IMR-90 (cell line): ENCODE results near the gene YIPF3. TPM values are rescaled to one million over a fixed set of nuclear protein-coding genes. Genes with fewer than 3 reads are reported as not detected.

Experiments used
- ATAC-seq: fragments of 200-7000 bp; cut with Tn5 transposase; 2 replicates; pipeline ENCODE4 v1.9.1; 2020; ENCODE audit warnings: low read depth, mild to moderate bottlenecking, moderate library complexity
- BruUV-seq: library from RNA; stranded (reverse); fragments of 400-500 nt; replicated peaks from 2 replicates; lab custom pipeline; 2021; lab: Mats Ljungman, UMichigan
- CTCF ChIA-PET: fragments of 300-600 bp; formaldehyde crosslinking; extraction: SDS; loops from one replicate; lab custom pipeline; 2021; ENCODE audit warnings: antibody characterized with exemption; lab: Yijun Ruan, JAX
- POLR2A ChIA-PET: fragments of 300-600 bp; sonication (Branson Sonifier 250); formaldehyde crosslinking; loops from one replicate; lab custom pipeline; 2022; ENCODE audit warnings: antibody characterized with exemption; ENCODE audit not compliant: unreplicated experiment; lab: Charles Lee
- DNase-seq: peaks from one replicate; pipeline ENCODE4 v3.0.0; 2013
- H2AFZ ChIP-seq: replicated peaks from 2 replicates; pipeline ENCODE3; 2013; ENCODE audit warnings: low read length, mild to moderate bottlenecking; ENCODE audit not compliant: poor library complexity
- H2AK5ac ChIP-seq: 2 replicates; pipeline ENCODE4 v1.6.1; 2013; ENCODE audit warnings: low read depth, low read length, inconsistent platforms
- H2AK9ac ChIP-seq: replicated peaks from 2 replicates; pipeline ENCODE3; 2013; ENCODE audit warnings: mild to moderate bottlenecking, low read depth, low read length, moderate library complexity; ENCODE audit not compliant: poor library complexity
- H2BK120ac ChIP-seq: 2 replicates; pipeline ENCODE4 v1.6.1; 2013; ENCODE audit warnings: low read depth, low read length, inconsistent platforms
- H2BK15ac ChIP-seq: 3 replicates; pipeline ENCODE4 v1.6.1; 2013; ENCODE audit warnings: low read depth, low read length, inconsistent platforms
- H2BK20ac ChIP-seq: 2 replicates; pipeline ENCODE4 v1.6.1; 2013; ENCODE audit warnings: low read depth, mild to moderate bottlenecking, inconsistent platforms, low read length, moderate library complexity
- H2BK5ac ChIP-seq: 2 replicates; pipeline ENCODE4 v1.6.1; 2013; ENCODE audit warnings: mild to moderate bottlenecking, low read depth, low read length, inconsistent platforms; ENCODE audit not compliant: poor library complexity, severe bottlenecking
- H3K14ac ChIP-seq: replicated peaks from 2 replicates; pipeline ENCODE4 v1.6.1; 2013; ENCODE audit warnings: low read depth, low read length, inconsistent platforms
- H3K18ac ChIP-seq: 2 replicates; pipeline ENCODE4 v1.6.1; 2013; ENCODE audit warnings: low read depth, low read length, control low read depth
- H3K23ac ChIP-seq: 2 replicates; pipeline ENCODE4 v1.6.1; 2013; ENCODE audit warnings: low read depth, low read length, inconsistent platforms
- H3K27ac ChIP-seq: 2 replicates; pipeline ENCODE4 v1.5.1; 2013; ENCODE audit warnings: mild to moderate bottlenecking, control low read depth, low read length; ENCODE audit not compliant: insufficient read depth
- H3K27me3 ChIP-seq: 2 replicates; pipeline ENCODE4 v1.6.1; 2013; ENCODE audit warnings: low read length; ENCODE audit not compliant: control insufficient read depth, insufficient read depth
- H3K36me3 ChIP-seq: 2 replicates; pipeline ENCODE4 v1.6.1; 2013; ENCODE audit warnings: low read length, mixed read lengths; ENCODE audit not compliant: control insufficient read depth, insufficient read depth
- H3K4ac ChIP-seq: 2 replicates; pipeline ENCODE4 v1.6.1; 2013; ENCODE audit warnings: low read depth, low read length, inconsistent platforms
- H3K4me1 ChIP-seq: 2 replicates; pipeline ENCODE4 v1.6.1; 2013; ENCODE audit warnings: low read length, mixed read lengths; ENCODE audit not compliant: control insufficient read depth, insufficient read depth
- H3K4me2 ChIP-seq: 2 replicates; pipeline ENCODE4 v1.6.1; 2013; ENCODE audit warnings: low read depth, mild to moderate bottlenecking, control low read depth, low read length, moderate library complexity
- H3K4me3 ChIP-seq: 2 replicates; pipeline ENCODE4 v1.5.1; 2013; ENCODE audit warnings: low read depth, mild to moderate bottlenecking, control low read depth, low read length, moderate library complexity; ENCODE audit not compliant: insufficient read depth
- H3K56ac ChIP-seq: 2 replicates; pipeline ENCODE4 v1.6.1; 2013; ENCODE audit warnings: low read length, inconsistent platforms; ENCODE audit not compliant: insufficient read depth; ENCODE audit errors: extremely low read depth
- H3K79me1 ChIP-seq, 2 experiments: 2 replicates each; pipeline ENCODE4 v1.6.1; 2013; ENCODE audit warnings: low read length in 2 of 2, inconsistent platforms in 1 of 2, low read depth in 1 of 2
- H3K9ac ChIP-seq: 2 replicates; pipeline ENCODE4 v1.6.1; 2013; ENCODE audit warnings: low read depth, low read length, control low read depth
- H3K9me1 ChIP-seq: 2 replicates; pipeline ENCODE4 v1.6.1; 2013; ENCODE audit warnings: low read length, inconsistent platforms; ENCODE audit not compliant: insufficient read depth
- H3K9me3 ChIP-seq: 2 replicates; pipeline ENCODE4 v1.6.1; 2013; ENCODE audit warnings: low read length; ENCODE audit not compliant: control insufficient read depth, insufficient read depth
- H4K20me1 ChIP-seq: 2 replicates; pipeline ENCODE4 v1.6.1; 2013; ENCODE audit warnings: low read length, inconsistent platforms; ENCODE audit not compliant: insufficient read depth
- H4K5ac ChIP-seq: 2 replicates; pipeline ENCODE4 v1.6.1; 2013; ENCODE audit warnings: mild to moderate bottlenecking, low read depth, low read length, control low read depth
- H4K8ac ChIP-seq, 2 experiments: 2 replicates each; pipeline ENCODE4 v1.6.1; 2013; ENCODE audit warnings: low read depth in 2 of 2, low read length in 2 of 2, control low read depth in 1 of 2, inconsistent platforms in 1 of 2
- H4K91ac ChIP-seq: 2 replicates; pipeline ENCODE4 v1.6.1; 2013; ENCODE audit warnings: low read depth, low read length, inconsistent platforms; ENCODE audit not compliant: insufficient read depth
- BHLHE40 ChIP-seq: fragments of 150-350 bp; IDR thresholded peaks from 2 replicates; pipeline ENCODE4 v1.6.1; 2016; ENCODE audit warnings: mild to moderate bottlenecking, low read depth, low read length
- CEBPB ChIP-seq: IDR thresholded peaks from 2 replicates; pipeline ENCODE4 v1.6.1; 2012; ENCODE audit warnings: low read depth, low read length, improper control_type of control experiment
- FOS ChIP-seq: fragments of 150-350 bp; IDR thresholded peaks from 2 replicates; pipeline ENCODE4 v1.6.1; 2016; ENCODE audit warnings: low read depth, low read length
- MAZ ChIP-seq: IDR thresholded peaks from 2 replicates; pipeline ENCODE4 v1.6.1; 2012; ENCODE audit warnings: low read depth, mild to moderate bottlenecking, low read length, improper control_type of control experiment, moderate library complexity, borderline replicate concordance
- POLR2A ChIP-seq: IDR thresholded peaks from 2 replicates; pipeline ENCODE4 v1.6.1; 2012; ENCODE audit warnings: mild to moderate bottlenecking, low read depth, low read length
- WGBS, 2 experiments: methylation state at CpG; one replicate each; pipeline versions ENCODE4 v1.1.5 to v1.1.7; 2013; ENCODE audit warnings: missing lambda C conversion rate in 2 of 2; ENCODE audit not compliant: insufficient read length in 1 of 2; ENCODE audit errors: extremely low coverage in 2 of 2; 5-methylcytosine and 5-hydroxymethylcytosine counted together
- dilution Hi-C: fragments of 300-500 bp; cut with HindIII; formaldehyde crosslinking; loops from one replicate; pipeline ENCODE4 v1.14.3; 2018; ENCODE audit warnings: low sequenced_read_pairs; ENCODE audit not compliant: unreplicated experiment
- in situ Hi-C: fragments of 300-500 bp; cut with MboI; formaldehyde crosslinking; loops from 3 replicates; pipeline ENCODE4 v1.14.3; 2019; ENCODE audit warnings: low sequenced_read_pairs, inconsistent platforms, mixed read lengths
- intact Hi-C: fragments of 100-400 bp; cut with micrococcal nuclease; formaldehyde crosslinking; loops from 2 replicates; pipeline ENCODE4 v1.10.0; 2022
- polyA plus RNA-seq, 3 experiments: library from polyadenylated mRNA; depleted of rRNA; stranded (reverse); fragments of >200 nt; gene quantifications; 2 replicates each; pipeline ENCODE4 v1.2.3, GENCODE V29; 2012; ENCODE audit warnings: low replicate concordance in 1 of 3
- total RNA-seq: library from RNA; depleted of rRNA; stranded (reverse); fragments of >200 nt; gene quantifications from 2 replicates; pipeline ENCODE4 v1.2.3, GENCODE V29; 2012
- TF ChIP-seq, protein P1 (sequence below): fragments of 150-350 bp; IDR thresholded peaks from 2 replicates; pipeline ENCODE4 v1.6.1; 2016; ENCODE audit warnings: low read depth, mild to moderate bottlenecking, low read length, moderate library complexity, borderline replicate concordance
- TF ChIP-seq, protein P2 (sequence below): fragments of 150-350 bp; IDR thresholded peaks from 2 replicates; pipeline ENCODE4 v1.6.1; 2017; ENCODE audit warnings: mild to moderate bottlenecking, antibody characterized with exemption, low read length, low read depth

The YIPF3 gene
- total and polyA plus RNA-seq, 2 of the 4 experiments (the other 2 are of a cell fraction), result 114 to 193 TPM

DNA sequence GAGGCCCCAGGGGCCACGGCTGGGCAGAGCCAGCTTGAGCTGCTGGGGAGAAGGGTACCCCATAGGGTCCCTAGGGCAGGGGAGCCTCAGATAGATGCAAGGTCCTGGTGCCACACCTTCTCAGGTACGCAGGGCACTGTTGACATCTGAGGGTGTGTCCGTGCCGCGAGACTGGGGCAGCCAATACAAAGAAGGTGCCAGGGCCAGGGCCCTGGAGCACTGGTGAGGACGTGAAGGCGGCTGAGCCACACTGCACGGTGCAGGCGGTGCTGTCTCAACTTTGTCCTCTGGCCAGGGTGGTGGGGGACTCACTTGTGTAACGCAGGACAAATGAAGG, 5.9 kb downstream of the YIPF3 start:
- Histone ChIP-seq H3K9me1 (peaks cover 10% of the 10 kb centered on the region; the same call in 1 of the 2 replicates), H3K14ac (no peak overlapping the region), H2BK20ac (no peak overlapping the region), H2BK120ac (no peak overlapping the region), H3K23ac (no peak overlapping the region), H2BK15ac (no peak overlapping the region), H3K56ac (no peak overlapping the region), H3K4me2 (no peak overlapping the region), H3K4ac (no peak overlapping the region), H2AFZ (peak overlapping the region; percentile 97), H3K36me3 (peaks cover 38% of the 10 kb centered on the region), H3K18ac (no peak overlapping the region), H4K91ac (no peak overlapping the region), H2AK5ac (no peak overlapping the region), H2AK9ac (peak overlapping the region; percentile 93), H2BK5ac (no peak overlapping the region), H3K4me1 (peaks cover 9% of the 10 kb centered on the region), H3K79me1 (peaks cover 11 to 22% of the 10 kb centered on the region in 2 experiments), H3K4me3 (no peak overlapping the region), H3K9ac (no peak overlapping the region), H4K20me1 (peaks cover 10% of the 10 kb centered on the region; the same call in 1 of the 2 replicates), H3K27ac (no peak overlapping the region), H4K8ac (no peak overlapping the region), H3K27me3 (no peaks in the 10 kb centered on the region), H3K9me3 (no peaks in the 10 kb centered on the region), H4K5ac (no peak overlapping the region)
- ATAC-seq (no peak), DNase-seq (no peak)
- WGBS, 2 experiments, result 90% methylated on average over 5 of the region's 10 CpGs; no CpG with 5 or more reads in 1 of the 2 experiments
- no TSS peak for BruUV-seq
- intact Hi-C loops (no loop called here), dilution Hi-C loops (no loop called here), in situ Hi-C loops (no loop called here)
- ChIA-PET POLR2A (no interaction called here), CTCF (no interaction called here)
- TF ChIP-seq, protein P1, sequence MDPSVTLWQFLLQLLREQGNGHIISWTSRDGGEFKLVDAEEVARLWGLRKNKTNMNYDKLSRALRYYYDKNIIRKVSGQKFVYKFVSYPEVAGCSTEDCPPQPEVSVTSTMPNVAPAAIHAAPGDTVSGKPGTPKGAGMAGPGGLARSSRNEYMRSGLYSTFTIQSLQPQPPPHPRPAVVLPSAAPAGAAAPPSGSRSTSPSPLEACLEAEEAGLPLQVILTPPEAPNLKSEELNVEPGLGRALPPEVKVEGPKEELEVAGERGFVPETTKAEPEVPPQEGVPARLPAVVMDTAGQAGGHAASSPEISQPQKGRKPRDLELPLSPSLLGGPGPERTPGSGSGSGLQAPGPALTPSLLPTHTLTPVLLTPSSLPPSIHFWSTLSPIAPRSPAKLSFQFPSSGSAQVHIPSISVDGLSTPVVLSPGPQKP, result no peak
- TF ChIP-seq CEBPB (no peak), MAZ (no peak), POLR2A (no peak), BHLHE40 (no peak), FOS (no peak)
- TF ChIP-seq, protein P2, sequence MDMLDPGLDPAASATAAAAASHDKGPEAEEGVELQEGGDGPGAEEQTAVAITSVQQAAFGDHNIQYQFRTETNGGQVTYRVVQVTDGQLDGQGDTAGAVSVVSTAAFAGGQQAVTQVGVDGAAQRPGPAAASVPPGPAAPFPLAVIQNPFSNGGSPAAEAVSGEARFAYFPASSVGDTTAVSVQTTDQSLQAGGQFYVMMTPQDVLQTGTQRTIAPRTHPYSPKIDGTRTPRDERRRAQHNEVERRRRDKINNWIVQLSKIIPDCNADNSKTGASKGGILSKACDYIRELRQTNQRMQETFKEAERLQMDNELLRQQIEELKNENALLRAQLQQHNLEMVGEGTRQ, result no peak
